HG03460 (cell line): ENCODE measurements around the gene NUDT9.
"Not testable (repeated sequence)": the region's sequence is repeated elsewhere in the genome, so short reads cannot be mapped to it uniquely, and the experiment has no call there.

Experiments
- ATAC-seq: cut with Tn5 transposase; IDR thresholded peaks from one replicate; pipeline ENCODE4 v1.9.1; 2021; ENCODE audit not compliant: unreplicated experiment

Gene NUDT9

GRCh38 chr4:87458913-87459312, 36.5 kb downstream of the NUDT9 start:
- ATAC-seq, result no peak

GRCh38 chr4:87461281-87461700, 38.9 kb downstream of the NUDT9 start:
- peak; percentile 72 for ATAC-seq

DNA sequence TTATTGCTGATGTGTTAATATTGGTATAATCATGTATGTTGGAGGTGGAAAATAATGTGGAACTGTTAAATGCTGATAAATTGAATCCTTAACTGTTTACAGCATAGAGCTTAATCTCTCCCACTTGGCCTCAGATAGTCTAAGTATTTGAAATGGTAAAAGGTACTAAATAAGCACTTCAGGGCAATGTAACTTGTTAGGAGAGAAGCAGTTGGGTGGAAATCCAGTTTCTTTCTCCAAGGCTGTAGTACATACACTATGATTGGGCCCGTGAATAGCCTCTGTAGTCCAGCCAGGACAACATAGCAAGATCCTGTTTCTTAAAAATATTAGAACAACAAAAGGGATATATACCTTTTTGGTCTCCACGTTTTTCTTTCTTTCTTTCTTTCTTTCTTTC, 39.7 kb downstream of the NUDT9 start:
- no peak for ATAC-seq

GRCh38 chr4:87465739-87466366, 43.5 kb downstream of the NUDT9 start:
- ATAC-seq, result no peak

DNA sequence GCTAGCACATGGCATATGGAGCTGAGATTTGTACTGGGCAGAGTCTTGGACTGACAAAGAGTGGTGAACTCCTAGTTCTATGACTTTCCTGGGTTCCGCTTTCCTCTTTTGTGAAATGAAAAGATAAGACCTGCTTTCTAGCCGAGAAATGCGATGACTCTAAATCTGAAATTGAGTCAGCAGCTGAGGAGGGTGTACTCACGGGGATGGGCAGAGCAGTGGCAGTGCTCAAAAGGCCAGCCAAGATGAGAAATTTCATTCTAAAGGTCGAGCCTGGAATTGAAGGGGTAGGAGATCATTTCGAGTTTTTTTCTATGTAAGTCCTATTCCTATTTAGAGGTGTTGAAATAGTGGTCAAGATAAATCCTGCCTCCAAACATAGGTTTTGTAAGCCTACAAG, 47.0 kb downstream of the NUDT9 start:
- ATAC-seq, result no peak

- ATAC-seq, result no peak
These were observed 54.6 kb downstream of the NUDT9 start for GRCh38 chr4:87476934-87477333.

GRCh38 chr4:87478732-87479250, 56.4 kb downstream of the NUDT9 start:
- no peak for ATAC-seq

DNA sequence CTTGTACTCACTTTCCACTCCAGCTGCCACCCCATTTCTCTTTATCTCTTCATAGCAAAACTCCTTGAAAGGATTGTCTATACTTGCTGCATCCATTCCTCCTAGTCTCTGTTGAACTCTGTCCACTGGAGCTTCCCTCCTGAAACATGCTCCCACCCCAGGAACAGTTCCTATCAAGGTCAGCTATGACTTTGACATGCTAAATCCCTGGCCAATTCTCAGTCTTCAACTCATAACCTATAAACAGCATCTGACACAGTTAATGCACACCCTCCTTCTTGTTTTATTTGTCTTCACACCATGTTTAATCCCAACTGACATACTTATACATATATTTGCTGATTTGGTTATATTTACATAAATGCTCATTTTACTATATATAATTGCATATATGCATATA, 59.0 kb downstream of the NUDT9 start:
- ATAC-seq, result no peak

- ATAC-seq, result not testable (repeated sequence)
These were observed 60.9 kb downstream of the NUDT9 start for GRCh38 chr4:87483247-87483646.

GRCh38 chr4:87488666-87489065, 66.3 kb downstream of the NUDT9 start:
- ATAC-seq, result not testable (repeated sequence)

DNA sequence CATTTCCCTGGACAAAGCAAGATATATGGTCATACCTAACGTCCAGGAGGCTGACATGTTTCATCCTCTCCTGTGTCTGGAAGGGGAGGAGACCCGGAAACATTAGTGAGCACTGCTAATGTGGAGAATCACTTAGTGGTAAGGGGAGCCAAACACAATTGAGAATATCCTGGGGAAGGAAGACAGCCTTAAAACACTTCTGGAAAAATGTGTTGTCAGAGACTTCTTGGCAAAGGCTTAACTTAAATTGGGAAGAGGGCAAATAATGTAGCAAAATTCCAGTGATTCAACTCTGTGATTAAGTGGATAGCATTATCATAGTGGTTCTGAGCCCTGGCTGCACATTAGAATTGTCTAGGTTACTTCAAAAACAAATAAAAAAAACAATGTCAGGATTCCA, 67.3 kb downstream of the NUDT9 start:
- ATAC-seq, result no peak

- no peak for ATAC-seq
These were observed 68.4 kb downstream of the NUDT9 start for GRCh38 chr4:87490664-87491369.

DNA sequence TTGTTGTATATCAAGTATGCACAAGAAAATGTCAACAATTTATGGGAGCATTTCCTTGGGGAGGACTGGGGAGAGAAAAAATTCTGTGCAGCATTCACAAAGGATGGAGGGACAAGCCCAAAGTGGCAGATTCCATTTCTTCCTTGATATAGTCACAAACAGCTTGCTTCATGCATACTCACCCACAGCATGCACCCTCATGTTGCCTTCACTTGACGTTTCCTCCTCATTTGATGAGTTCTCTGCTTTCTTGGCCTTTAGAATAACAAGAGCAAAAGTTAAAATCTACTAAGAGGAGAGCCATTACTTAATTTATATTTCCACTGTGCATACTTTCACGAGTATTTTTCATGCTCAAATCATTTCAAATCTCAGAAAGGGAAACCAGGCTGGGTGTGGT, 69.1 kb downstream of the NUDT9 start:
- no peak for ATAC-seq

DNA sequence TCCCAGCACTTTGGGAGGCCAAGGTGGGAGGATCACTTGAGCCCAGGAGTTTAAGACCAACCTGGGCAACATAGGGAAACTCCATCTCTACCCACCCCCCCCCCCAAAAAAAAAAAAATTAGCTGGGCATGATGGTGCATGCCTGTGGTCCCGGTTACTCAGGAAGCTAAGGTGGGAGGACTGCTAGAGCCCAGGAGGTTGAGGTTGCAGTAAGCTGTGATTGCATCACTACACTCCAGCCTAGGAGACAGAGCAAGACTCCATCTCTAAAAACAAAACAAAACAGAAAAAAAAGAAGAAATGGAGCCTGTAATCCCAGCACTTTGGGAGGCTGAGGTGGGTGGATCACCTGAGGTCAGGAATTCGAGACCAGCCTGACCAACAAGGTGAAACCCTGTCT, 69.5 kb downstream of the NUDT9 start:
- not testable (repeated sequence) for ATAC-seq

DNA sequence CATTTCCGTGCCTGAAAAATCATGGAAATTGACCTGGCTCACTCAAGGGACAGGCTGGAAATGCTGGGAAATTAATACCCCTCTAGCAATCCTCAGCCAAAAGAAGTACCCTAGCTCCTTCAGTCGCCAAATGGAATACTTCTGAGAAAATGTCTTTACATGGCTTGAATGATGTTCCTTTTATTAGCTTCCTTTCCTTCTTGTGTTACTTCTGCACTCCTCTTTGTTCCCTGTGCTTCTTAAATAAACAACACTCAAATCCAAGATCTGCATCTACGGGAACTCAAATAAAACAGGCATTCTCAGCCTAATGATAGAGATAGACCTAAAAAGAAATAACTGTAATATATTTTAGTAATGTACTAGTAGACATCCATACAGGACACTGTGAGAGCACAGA, 70.7 kb downstream of the NUDT9 start:
- no peak for ATAC-seq

DNA sequence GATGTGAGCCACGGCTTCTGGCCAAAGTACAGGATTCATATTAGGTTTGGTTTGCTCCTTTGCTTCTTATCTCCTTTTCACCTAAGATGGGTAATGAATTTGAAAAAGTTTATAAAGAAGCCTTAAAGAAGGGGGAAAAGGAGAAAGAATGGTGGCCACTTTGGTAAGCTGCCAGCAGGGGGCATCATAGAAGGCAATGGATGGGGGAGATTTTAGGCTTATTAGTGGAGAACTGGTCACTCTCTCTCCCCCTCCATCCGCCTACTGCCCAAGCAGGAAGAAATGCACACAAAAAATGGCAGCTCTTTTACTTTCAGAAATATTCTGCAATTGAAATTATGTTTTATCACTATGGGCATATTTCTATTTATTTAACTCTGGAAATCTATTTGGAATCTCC, 74.8 kb downstream of the NUDT9 start:
- no peak for ATAC-seq

- no peak for ATAC-seq
These were observed 75.2 kb downstream of the NUDT9 start for GRCh38 chr4:87497578-87497977.

GRCh38 chr4:87498446-87498900, 76.1 kb downstream of the NUDT9 start:
- ATAC-seq, result peak; percentile 69

DNA sequence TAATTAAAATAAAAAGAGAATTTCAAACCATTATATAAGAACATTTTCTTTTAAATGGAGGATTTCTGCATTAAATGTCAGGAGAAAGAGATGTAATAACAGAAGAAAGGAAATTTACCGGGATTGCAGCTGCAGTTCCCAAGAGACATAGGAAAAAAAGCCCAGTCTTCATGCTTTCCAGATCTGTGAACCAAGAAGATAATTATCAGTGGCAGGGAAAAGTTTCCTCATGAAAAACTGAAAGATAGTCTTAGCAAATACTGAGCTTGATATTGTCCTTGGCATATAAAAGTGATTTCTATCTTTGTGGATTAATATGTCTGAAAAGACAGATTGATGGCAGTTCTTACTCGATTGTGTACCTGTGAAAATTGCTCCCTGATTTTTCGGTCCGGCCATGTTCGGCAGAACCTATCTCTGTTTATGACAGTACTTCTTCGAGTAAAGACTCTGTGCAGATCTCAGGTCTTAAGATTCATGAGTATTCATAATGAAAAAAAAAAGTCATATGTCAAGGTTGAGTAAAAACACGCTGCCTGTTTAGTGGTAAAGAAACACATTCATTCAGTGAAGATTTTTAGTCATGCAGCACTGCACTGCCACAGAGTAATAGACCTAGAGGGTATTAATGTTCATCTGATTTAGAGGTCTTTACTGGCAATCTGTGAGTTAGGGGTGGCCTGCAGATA, 77.2 kb downstream of the NUDT9 start:
- ATAC-seq, result peak; percentile 64

DNA sequence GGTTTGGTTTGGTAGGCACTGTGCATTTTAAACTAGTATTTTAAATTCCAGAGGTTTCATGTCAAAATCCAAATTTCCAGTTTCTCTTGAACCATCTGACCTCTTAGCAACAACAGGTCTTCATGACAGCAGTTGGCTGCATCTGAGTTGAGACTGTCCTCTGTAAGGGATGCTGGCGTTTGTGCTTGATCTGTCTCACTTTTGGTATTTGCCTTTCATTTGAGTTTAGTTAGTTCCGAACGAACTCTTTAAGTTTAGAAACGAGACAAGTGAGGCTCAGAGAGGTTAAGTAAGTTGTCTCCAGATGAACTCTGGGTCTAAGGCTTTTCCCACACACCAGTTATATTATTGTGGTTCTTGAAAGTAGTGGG, 77.7 kb downstream of the NUDT9 start:
- ATAC-seq, result peak; percentile 44

- no peak for ATAC-seq
These were observed 80.3 kb downstream of the NUDT9 start for GRCh38 chr4:87502580-87503238.
